CD14-positive monocyte (primary cell): ENCODE data around the gene TNKS1BP1. TPM values are rescaled to one million over a fixed set of nuclear protein-coding genes. Genes with fewer than 3 reads are reported as not detected.
A peak's percentile ranks its signal among the peaks of the same experiment; 100 is the strongest.

Experiments used
- DNase-seq, 3 donors: peaks; one replicate each; pipeline ENCODE4 v3.0.0-alpha.2; 2011 to 2022
- H2AFZ ChIP-seq: 2 replicates; pipeline ENCODE4 v1.6.0; 2012; ENCODE audit warnings: mild to moderate bottlenecking, low read depth, low read length, inconsistent platforms; ENCODE audit not compliant: insufficient read depth, poor library complexity, severe bottlenecking
- H3K27ac ChIP-seq, 2 donors: 1 replicate in 1 of 2; 2 replicates in 1 of 2; pipeline ENCODE4 v1.5.1; 2012 to 2013; ENCODE audit warnings: low read length in 2 of 2, control low read depth in 1 of 2, inconsistent platforms in 1 of 2, low read depth in 1 of 2, mild to moderate bottlenecking in 1 of 2
- H3K27me3 ChIP-seq, 2 donors: one replicate each; pipeline versions ENCODE4 v1.6.0 to v1.6.1; 2011 to 2013; ENCODE audit warnings: low read length in 2 of 2; ENCODE audit not compliant: control insufficient read depth in 2 of 2, insufficient read depth in 2 of 2
- H3K36me3 ChIP-seq, 2 donors: replicated peaks in 1 of 2; 1 replicate in 1 of 2; 2 replicates in 1 of 2; pipeline versions ENCODE4 v1.5.1 to v1.6.1; 2012 to 2013; ENCODE audit warnings: low read length in 2 of 2, control low read depth in 1 of 2, inconsistent platforms in 1 of 2, mild to moderate bottlenecking in 1 of 2; ENCODE audit not compliant: insufficient read depth in 2 of 2, control insufficient read depth in 1 of 2
- H3K4me1 ChIP-seq, 2 donors: 1 replicate in 1 of 2; 2 replicates in 1 of 2; pipeline versions ENCODE4 v1.5.1 to v1.6.1; 2012 to 2013; ENCODE audit warnings: low read length in 2 of 2, control low read depth in 1 of 2, inconsistent platforms in 1 of 2, mild to moderate bottlenecking in 1 of 2, moderate library complexity in 1 of 2; ENCODE audit not compliant: insufficient read depth in 2 of 2, control insufficient read depth in 1 of 2
- H3K4me2 ChIP-seq: replicated peaks from 2 replicates; pipeline ENCODE3; 2012; ENCODE audit warnings: low read length, moderate library complexity, mild to moderate bottlenecking; ENCODE audit not compliant: poor library complexity, severe bottlenecking; ENCODE audit errors: extremely low read depth
- H3K4me3 ChIP-seq, 3 experiments: fragments of 200-600 bp in 1 of 3; sonication (generic) in 1 of 3; replicated peaks in 1 of 3; 1 replicate in 2 of 3; 2 replicates in 1 of 3; pipeline ENCODE4 v1.5.1; 2011 to 2013; ENCODE audit warnings: low read length in 3 of 3, mild to moderate bottlenecking in 3 of 3, control low read depth in 2 of 3, low read depth in 2 of 3, inconsistent platforms in 1 of 3, moderate library complexity in 1 of 3
- H3K79me2 ChIP-seq: 2 replicates; pipeline ENCODE4 v1.6.0; 2012; ENCODE audit warnings: mild to moderate bottlenecking, control low read depth, inconsistent platforms, low read length, moderate library complexity; ENCODE audit not compliant: insufficient read depth
- H3K9ac ChIP-seq: 2 replicates; pipeline ENCODE4 v1.6.0; 2017; ENCODE audit warnings: low read length, mild to moderate bottlenecking; ENCODE audit not compliant: insufficient read depth, poor library complexity, severe bottlenecking
- H3K9me3 ChIP-seq, 2 donors: replicated peaks in 1 of 2; 1 replicate in 1 of 2; 2 replicates in 1 of 2; pipeline versions ENCODE4 v1.5.1 to v1.6.1; 2012 to 2013; ENCODE audit warnings: low read length in 2 of 2, control low read depth in 1 of 2; ENCODE audit not compliant: control insufficient read depth in 1 of 2, insufficient read depth in 1 of 2
- H4K20me1 ChIP-seq: 2 replicates; pipeline ENCODE4 v1.6.0; 2012; ENCODE audit warnings: mild to moderate bottlenecking, low read length, control low read depth, moderate library complexity; ENCODE audit not compliant: insufficient read depth
- H3K27ac Mint-ChIP-seq, 7 donors: one replicate each; pipeline ENCODE4 v1.8.0; 2020; ENCODE audit warnings: mild to moderate bottlenecking in 7 of 7, mixed read lengths in 7 of 7, moderate library complexity in 6 of 7, inconsistent platforms in 2 of 7
- H3K27me3 Mint-ChIP-seq, 3 donors: one replicate each; pipeline ENCODE4 v1.8.0; 2021 to 2022; ENCODE audit warnings: low read depth in 3 of 3, mild to moderate bottlenecking in 3 of 3, mixed read lengths in 3 of 3, moderate library complexity in 3 of 3, inconsistent platforms in 1 of 3
- H3K36me3 Mint-ChIP-seq, 2 donors: one replicate each; pipeline ENCODE4 v1.8.0; 2020; ENCODE audit warnings: mixed read lengths in 2 of 2, inconsistent platforms in 1 of 2, mild to moderate bottlenecking in 1 of 2
- H3K4me1 Mint-ChIP-seq: one replicate; pipeline ENCODE4 v1.8.0; 2020; ENCODE audit warnings: mild to moderate bottlenecking, mixed read lengths
- H3K4me3 Mint-ChIP-seq, 2 donors: one replicate each; pipeline ENCODE4 v1.8.0; 2020; ENCODE audit warnings: mild to moderate bottlenecking in 2 of 2, mixed read lengths in 2 of 2, moderate library complexity in 1 of 2
- H3K9me3 Mint-ChIP-seq, 7 donors: one replicate each; pipeline ENCODE4 v1.8.0; 2020 to 2022; ENCODE audit warnings: mixed read lengths in 7 of 7, mild to moderate bottlenecking in 6 of 7, moderate library complexity in 6 of 7, inconsistent platforms in 2 of 7
- WGBS: methylation state at CpG from one replicate; pipeline ENCODE4 v1.1.5; 2013; ENCODE audit warnings: missing lambda C conversion rate; ENCODE audit not compliant: insufficient coverage; 5-methylcytosine and 5-hydroxymethylcytosine counted together
- intact Hi-C, 2 donors: fragments of 100-400 bp; cut with micrococcal nuclease; formaldehyde crosslinking; loops; one replicate each; pipeline versions ENCODE4 v1.15.0 to v1.15.1; 2023
- polyA plus RNA-seq, 3 donors: library from polyadenylated mRNA; depleted of rRNA in 1 of 3; unstranded in 2 of 3; stranded (reverse) in 1 of 3; fragments of 300-500 nt in 2 of 3; fragments of >200 nt in 1 of 3; fragmentation: Illumina TruSeq in 2 of 3; gene quantifications; 1 replicate in 2 of 3; 2 replicates in 1 of 3; pipeline ENCODE4 v1.2.3, GENCODE V29; 2012 to 2021
- TF ChIP-seq, protein P1 (sequence below): fragments of 200-600 bp; IDR thresholded peaks from one replicate; pipeline ENCODE4 v1.8.0; 2022; ENCODE audit warnings: antibody characterized with exemption, mild to moderate bottlenecking

The TNKS1BP1 gene
- polyA plus RNA-seq, 3 donors = 0.29 to 1.2 (median 0.50) TPM

DNA sequence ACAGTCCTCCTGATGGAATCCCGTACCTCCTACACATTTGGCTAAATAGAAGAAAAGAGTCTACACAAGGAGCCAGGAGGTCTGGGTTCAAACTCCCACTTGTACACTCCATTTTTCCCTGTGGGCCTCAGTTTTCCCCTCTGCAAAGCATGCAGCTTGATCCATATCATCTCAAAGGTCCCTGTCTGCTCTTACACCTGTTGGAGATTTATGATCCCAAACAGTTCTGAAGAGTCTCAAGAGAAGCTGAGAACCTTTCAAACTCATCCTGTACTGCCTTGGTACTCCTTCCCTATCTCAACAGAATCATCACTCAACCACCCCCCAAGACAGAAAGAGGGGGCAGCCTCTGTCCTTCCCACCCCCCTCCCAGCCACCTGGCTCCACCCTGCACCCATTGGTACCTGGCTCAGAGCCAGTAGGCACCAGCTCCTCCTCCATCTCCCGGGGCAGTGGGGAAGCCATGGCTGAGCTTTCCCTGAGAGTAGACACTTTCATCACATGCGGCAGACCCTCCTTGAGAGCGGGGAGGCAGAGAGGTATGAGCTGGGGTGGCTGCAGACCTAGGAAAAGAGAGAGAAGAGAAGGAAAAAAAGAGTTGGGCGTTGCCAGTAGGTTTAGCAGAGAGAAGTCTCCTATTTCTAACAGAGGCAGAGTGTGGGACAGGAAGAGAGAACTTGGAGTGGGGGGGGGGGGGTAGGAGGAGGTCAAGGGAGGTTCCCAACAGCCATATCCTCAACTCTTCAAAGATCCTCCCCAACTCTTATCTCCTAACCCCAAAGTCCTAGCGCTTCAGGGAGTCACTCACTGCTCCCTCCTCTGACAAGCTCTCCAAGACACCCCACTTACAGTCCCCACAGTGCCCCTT is 3.1 kb downstream of the TNKS1BP1 start:
- no peaks in the 10 kb centered on the region for H4K20me1 ChIP-seq
- Mint-ChIP-seq H3K27ac (peak overlapping the region in 2 of 7 donors; percentile 21 to 71), H3K9me3 (peaks cover 0 to 4% (median 0%) of the 10 kb centered on the region in 7 donors), H3K4me1 (peaks cover 24% of the 10 kb centered on the region), H3K27me3 (peaks cover 0 to 5% (median 1%) of the 10 kb centered on the region in 3 donors), H3K4me3 (no peak overlapping the region), H3K36me3 (peaks cover 4 to 10% of the 10 kb centered on the region in 2 donors)
- H3K4me2 ChIP-seq = no peak overlapping the region
- intact Hi-C loops = no loop called here
- no peaks in the 10 kb centered on the region for H3K79me2 ChIP-seq
- H3K4me1 ChIP-seq = peaks cover 16 to 19% of the 10 kb centered on the region in 2 donors
- TF ChIP-seq, protein P1, sequence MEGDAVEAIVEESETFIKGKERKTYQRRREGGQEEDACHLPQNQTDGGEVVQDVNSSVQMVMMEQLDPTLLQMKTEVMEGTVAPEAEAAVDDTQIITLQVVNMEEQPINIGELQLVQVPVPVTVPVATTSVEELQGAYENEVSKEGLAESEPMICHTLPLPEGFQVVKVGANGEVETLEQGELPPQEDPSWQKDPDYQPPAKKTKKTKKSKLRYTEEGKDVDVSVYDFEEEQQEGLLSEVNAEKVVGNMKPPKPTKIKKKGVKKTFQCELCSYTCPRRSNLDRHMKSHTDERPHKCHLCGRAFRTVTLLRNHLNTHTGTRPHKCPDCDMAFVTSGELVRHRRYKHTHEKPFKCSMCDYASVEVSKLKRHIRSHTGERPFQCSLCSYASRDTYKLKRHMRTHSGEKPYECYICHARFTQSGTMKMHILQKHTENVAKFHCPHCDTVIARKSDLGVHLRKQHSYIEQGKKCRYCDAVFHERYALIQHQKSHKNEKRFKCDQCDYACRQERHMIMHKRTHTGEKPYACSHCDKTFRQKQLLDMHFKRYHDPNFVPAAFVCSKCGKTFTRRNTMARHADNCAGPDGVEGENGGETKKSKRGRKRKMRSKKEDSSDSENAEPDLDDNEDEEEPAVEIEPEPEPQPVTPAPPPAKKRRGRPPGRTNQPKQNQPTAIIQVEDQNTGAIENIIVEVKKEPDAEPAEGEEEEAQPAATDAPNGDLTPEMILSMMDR = no peak
- no peak overlapping the region for H2AFZ ChIP-seq
- H3K36me3 ChIP-seq = peaks cover 0 to 4% of the 10 kb centered on the region in 2 donors
- no peaks in the 10 kb centered on the region for H3K9me3 ChIP-seq
- H3K9ac ChIP-seq = no peak overlapping the region
- no peaks in the 10 kb centered on the region for H3K27me3 ChIP-seq
- H3K27ac ChIP-seq = no peak overlapping the region
- no peak for DNase-seq
- no peak overlapping the region for H3K4me3 ChIP-seq
- 94% methylated on average over 2 of the region's 6 CpGs for WGBS

DNA sequence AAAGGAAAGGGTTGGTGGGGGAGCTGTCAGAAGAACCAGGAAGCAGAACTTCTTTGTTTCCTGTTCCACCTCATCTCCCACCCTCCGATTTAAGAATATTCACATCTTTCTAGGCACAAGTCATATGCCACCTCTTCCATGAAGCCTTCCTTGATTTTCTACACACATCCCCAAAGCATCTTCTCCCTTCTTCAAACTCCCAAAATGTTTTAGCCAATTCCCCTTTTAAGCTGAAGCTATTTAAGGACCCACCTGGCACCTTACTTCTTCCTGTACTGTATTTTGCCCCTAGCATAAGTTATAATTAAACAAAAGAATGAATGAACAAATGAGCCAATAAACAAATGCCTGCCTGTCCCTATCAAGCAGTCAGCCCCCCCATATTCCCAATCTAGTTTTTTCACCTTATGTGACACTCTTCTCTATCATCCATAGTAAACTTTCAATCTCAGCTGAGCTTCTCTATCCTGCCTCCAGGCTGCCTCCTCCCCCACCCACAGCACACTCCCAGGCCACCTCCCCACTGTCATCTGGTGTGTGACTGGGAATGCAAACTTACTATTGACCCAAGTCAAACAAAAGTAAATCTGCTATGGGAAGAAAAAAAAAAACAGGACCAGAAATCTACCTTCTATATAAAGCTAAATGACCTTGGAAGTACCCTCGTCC is 3.9 kb downstream of the TNKS1BP1 start:
- intact Hi-C loops = no loop called here
- no peak overlapping the region for H3K27ac Mint-ChIP-seq
- H4K20me1 ChIP-seq = no peaks in the 10 kb centered on the region
- peaks cover 18% of the 10 kb centered on the region for H3K4me1 Mint-ChIP-seq
- H3K27ac ChIP-seq = no peak overlapping the region
- peaks cover 0 to 4% (median 0%) of the 10 kb centered on the region in 7 donors for H3K9me3 Mint-ChIP-seq
- no peak overlapping the region for H3K4me2 ChIP-seq
- no peaks in the 10 kb centered on the region for H3K79me2 ChIP-seq
- TF ChIP-seq, protein P1 = no peak
- no peak overlapping the region for H2AFZ ChIP-seq
- peaks cover 13 to 15% of the 10 kb centered on the region in 2 donors for H3K4me1 ChIP-seq
- H3K36me3 Mint-ChIP-seq = peaks cover 0 to 2% of the 10 kb centered on the region in 2 donors
- no peaks in the 10 kb centered on the region for H3K27me3 ChIP-seq
- no peaks in the 10 kb centered on the region for H3K9me3 ChIP-seq
- no peak overlapping the region for H3K9ac ChIP-seq
- peaks cover 0 to 5% (median 0%) of the 10 kb centered on the region in 3 donors for H3K27me3 Mint-ChIP-seq
- DNase-seq = no peak
- H3K36me3 ChIP-seq = no peaks in the 10 kb centered on the region
- WGBS = 100% methylated on average over 2 of the region's 2 CpGs
- no peak overlapping the region for H3K4me3 Mint-ChIP-seq
- no peak overlapping the region for H3K4me3 ChIP-seq
